ENCODE data around the gene HTRA3. TPM values are rescaled to one million over a fixed set of nuclear protein-coding genes. Genes with fewer than 3 reads are reported as not detected.

HTRA3 gene
- polyA plus RNA-seq, 1 donor: 7.2 TPM

GRCh38 chr4:8308856-8309771, 39.6 kb downstream of the HTRA3 start:
- no peak for DNase-seq

DNA sequence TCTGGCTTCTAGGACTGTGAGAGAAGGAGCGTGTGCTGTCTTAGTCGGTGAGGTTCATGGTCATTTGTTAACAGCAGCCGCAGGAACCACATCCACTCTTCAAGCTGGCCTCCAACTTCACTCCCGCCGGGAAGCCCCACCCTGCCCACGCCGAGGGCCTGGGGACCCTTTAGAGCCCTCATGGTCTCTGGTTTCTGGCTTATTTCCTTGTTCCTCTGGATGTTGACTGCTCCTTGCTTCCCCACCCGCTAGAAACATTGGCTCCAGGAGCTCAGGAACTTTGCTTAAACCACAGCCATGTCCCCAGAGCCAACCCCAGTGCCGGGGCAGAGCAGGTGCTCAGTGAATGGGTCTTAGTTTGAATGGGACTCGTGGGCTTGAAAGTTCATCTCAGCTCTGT, 40.8 kb downstream of the HTRA3 start:
- DNase-seq: no peak

GRCh38 chr4:8311101-8312068, 41.8 kb downstream of the HTRA3 start:
- DNase-seq: no peak

DNA sequence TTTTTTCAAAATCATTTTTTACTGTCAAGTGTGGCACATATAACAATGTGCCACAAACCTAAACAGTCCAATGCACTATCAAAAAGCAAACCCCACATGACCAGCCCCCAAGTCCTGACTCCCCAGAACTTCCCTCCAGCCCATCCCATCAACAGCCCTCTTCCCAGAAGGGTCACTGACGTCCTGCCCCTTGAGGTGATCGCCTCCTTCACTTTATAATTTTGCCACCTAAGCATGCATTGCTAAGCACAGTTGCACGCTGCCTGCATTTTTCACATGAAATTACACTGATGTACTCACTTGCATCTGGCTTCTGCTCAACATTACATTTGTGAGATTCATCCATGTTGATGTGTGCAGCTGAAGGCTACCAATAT, 42.5 kb downstream of the HTRA3 start:
- DNase-seq: no peak

GRCh38 chr4:8312976-8313375, 43.4 kb downstream of the HTRA3 start:
- DNase-seq: no peak

- no peak for DNase-seq
Measured at GRCh38 chr4:8314691-8315255, 45.2 kb downstream of the HTRA3 start.

DNA sequence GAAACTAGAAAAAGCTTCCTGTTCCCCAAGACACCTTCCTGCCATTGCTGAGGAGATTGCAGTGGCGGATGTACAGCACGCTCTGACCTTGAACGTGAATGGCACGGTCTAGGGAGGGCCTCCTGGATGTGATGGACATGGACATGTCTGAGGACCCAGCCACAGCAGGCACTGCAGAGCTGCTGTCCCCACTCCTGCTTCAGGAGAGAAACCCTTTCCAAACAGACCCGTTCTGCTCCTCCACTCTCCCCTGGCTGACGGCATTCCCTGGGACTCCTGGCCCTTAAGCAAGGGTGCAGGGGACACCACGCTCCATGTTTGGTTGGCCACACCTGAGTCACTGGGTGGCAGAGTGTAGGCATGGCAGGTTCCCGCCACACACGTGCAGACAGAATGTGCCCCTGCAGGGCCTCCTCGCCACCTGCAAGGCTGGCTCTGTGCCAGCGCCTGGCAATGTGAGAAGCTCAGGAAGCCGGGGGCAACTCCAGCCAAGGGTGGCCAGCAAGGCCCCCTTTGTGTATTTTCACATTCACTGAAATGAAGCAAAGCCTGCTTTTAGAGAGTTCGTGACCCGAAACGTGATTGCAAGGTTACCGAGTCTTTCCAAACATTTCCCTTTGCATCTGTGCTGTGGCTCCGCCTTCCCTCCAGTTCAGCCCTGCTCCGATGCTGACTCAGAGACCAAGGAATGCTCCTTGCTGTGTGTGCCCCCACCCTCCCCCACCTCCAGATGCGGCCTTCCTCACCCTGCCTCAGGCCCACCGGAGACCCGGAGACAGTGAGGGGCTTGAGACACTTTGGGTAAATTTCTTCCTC, 46.1 kb downstream of the HTRA3 start:
- DNase-seq: peak; percentile 90

DNA sequence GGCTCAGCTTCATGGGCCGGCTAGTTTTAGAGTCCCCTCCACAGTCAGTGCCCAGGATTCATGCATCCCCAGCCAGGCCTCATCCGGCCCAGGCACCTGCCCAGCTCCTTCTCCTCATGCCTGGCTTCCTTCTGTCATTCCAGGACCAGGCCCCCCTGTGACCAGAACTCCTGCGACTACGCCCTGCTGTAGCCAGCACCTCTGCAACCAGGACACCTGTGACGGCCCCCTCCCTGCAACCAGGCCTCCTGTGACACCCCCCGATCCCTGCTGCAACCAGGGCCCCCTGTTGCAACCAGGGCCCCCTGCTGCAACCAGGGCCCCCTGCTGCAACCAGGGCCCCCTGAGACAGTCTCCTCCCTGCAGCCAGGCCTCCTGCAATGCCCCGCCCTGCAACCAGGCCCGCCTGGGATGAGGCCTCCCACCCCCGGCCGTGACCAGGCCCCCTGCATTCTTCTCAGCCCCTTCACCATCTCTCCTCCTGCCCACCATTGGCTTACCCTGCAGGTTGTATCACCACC, 46.8 kb downstream of the HTRA3 start:
- DNase-seq: no peak

DNA sequence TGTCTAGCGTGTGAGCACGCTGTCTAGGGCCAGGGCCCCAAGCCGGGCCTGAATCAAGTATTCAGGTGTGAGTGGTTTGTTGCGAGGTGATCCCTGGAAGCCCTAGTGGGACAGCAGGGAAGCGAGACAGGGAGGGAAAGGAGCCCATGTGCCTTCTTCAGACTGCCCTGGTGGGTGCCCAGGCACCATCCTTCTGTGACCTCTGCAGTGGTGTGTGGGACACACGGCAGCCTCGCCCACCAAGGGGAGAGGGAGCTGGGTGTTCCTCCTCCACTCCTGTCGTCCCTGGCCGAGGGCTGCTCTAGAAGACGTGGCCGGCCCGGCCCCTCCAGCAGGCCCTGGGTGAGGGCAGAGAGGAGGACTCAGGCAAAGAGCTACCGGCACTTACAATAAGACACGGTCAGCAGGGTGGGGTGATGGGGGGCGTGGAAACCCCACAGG, 47.4 kb downstream of the HTRA3 start:
- DNase-seq: no peak

DNA sequence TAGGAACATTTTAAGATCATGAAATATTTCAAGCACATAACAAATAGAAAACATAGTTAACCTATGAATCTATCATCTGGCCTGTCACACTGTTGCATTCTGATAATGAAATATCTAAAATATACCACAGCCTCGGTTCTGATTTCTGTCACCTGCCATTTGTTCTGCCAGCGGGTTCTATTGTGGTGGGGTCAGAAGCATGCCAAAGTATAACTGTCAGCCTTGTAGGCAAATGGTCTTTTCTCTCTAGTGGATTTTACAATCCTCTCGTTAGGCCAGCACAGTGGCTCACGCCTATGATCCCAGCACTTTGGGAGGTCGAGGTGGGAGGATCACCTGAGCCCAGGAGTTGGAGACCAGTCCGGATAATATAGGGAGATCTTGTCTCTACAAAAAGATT, 47.9 kb downstream of the HTRA3 start:
- DNase-seq: no peak

DNA sequence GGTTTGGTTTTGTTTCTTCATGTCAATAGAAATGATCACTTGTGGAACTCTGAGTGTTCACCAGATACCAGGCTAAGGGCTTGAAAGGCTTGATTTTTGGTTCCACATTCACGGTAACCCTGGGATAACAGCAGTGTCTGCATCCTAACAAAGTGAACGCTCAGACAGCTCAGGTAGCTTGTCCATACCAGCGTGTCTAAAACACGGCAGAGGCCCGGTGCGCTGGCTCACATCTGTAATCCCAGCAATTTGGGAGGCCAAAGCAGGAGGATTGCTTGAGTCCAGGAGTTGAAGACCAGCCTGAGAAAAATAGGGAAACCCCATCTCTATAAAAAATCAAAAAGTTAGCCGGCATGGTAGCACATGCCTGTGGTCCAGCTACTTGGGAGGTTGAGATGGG, 49.0 kb downstream of the HTRA3 start:
- DNase-seq: no peak

- no peak for DNase-seq
Measured at GRCh38 chr4:8319061-8319460, 49.5 kb downstream of the HTRA3 start.

- no peak for DNase-seq
Measured at GRCh38 chr4:8319731-8320385, 50.3 kb downstream of the HTRA3 start.

DNA sequence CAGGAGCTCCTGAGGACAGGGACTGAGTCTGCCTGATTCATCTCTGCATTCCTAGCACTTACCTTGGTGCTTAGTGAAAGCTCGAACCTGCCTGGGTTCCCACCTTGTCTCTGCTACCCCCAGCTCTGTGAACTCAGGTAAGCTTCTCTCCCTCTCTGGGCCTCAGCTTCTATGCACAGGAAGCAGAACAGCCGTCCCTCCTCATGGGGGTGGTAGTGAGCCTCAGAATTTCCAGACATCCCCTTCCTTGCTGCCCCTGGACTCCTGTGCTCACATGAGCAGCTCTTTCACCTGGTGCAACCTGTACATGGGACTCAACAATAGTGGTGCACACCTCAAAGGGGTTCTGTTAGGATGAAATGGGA, 50.8 kb downstream of the HTRA3 start:
- DNase-seq: no peak

DNA sequence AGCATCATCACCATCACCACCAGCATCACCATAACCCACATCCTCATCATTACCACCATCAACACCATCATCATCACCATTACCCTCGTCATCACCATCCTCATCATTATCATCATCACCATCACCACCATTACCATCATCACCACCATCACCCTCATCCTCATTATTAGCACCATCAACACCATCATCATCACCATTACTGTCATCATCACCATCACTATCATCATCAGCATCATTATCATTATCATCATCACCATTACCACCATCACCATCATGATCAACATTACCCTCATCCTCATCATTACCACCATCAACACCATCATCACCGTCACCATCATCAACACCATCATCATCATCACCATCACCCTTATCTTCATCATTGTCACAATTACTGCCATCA, 51.7 kb downstream of the HTRA3 start:
- no peak for DNase-seq

GRCh38 chr4:8321771-8322170, 52.2 kb downstream of the HTRA3 start:
- DNase-seq: no peak

DNA sequence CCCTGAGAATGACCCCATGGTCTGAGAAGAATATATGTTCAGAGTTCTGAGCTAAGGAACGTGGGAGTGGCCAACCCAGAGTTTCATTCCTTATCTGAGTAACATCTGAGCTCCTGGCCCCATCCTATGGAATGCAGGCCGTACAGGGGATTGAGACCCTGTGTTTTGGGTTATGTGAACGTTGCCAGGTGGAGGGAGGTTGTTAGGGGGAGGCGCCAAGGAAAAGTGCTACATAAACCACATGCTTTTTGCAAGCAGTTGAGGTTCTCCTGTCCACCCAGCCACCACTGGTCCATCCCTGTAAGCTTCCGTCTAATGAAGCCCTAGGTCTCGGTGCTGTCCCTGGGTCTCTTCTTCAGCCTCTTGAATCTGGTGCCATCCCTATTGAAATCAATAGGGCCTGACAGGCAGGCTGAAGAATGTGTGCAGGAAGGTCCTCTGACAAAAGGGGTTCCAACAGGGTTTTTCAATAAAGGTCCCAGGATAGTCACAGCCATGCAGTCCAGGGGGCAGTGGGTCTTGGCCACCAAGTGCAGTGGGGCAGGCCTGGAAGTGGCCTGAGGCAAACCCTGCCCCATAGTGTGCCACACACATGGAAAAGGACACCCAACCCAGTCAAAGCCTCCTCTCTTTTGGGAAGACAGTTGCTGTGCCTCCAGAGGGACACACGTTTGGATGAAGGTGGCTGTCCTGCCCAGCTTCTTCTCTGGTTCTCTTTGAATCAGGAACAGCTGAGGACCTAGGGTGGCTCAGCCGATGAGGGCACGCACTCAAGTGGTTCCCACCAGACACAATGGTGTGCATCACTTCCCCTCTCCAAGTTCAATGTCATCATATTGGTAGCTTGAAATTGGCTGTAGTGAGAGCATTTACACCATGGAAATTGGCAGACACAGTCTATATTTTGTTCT, 53.5 kb downstream of the HTRA3 start:
- no peak for DNase-seq

GRCh38 chr4:8323947-8324555, 54.5 kb downstream of the HTRA3 start:
- no peak for DNase-seq

DNA sequence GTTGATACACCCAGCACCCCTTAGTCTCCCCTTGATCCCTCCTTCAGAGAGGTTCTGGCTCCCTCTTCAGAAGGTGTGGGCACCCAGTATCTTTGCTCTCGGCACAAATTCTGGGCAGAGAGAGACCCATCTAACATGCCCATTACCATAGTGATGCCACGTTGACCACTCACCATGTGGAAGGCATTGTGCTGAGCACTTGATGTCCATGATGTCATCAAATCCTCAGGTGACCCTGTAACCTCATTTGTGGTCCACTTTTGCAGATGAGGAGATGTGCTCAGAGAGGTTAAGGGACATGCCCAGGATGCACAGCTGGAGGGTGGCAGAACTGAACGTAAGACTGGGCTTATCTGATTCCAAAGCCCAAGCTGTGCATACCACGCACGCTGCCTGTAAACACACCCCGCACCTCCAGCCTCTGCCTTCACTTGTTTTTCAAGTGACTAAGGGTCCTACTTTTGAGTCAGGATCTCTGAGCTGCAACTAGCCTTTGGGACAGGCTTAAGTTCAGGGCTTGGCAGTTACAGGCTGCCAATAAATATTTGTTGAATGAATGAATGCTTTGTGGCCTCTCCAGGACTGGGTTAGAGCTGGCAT, 55.2 kb downstream of the HTRA3 start:
- no peak for DNase-seq
